PC-9 (cell line): ENCODE data around the gene IGFBP7. TPM values are rescaled to one million over a fixed set of nuclear protein-coding genes. Genes with fewer than 3 reads are reported as not detected.

Source experiments
- BruUV-seq: library from RNA; stranded (reverse); fragments of 400-500 nt; replicated peaks from 2 replicates; lab custom pipeline; 2021; lab: Mats Ljungman, UMichigan
- CTCF ChIA-PET: fragments of 300-600 bp; sonication (Branson Sonifier 250); formaldehyde crosslinking; loops from one replicate; lab custom pipeline; 2022; ENCODE audit warnings: antibody characterized with exemption; lab: Charles Lee
- POLR2A ChIA-PET: fragments of 300-600 bp; sonication (Branson Sonifier 250); formaldehyde crosslinking; loops from one replicate; lab custom pipeline; 2022; ENCODE audit warnings: antibody characterized with exemption; ENCODE audit not compliant: unreplicated experiment; lab: Charles Lee
- DNase-seq, 2 experiments: peaks; one replicate each; pipeline versions ENCODE4 v3.0.0 to v3.0.0-alpha.2; 2015 to 2022; ENCODE audit warnings: mixed read lengths in 1 of 2
- H2AFZ ChIP-seq: fragments of 200-600 bp; sonication (generic); 2 replicates; pipeline ENCODE4 v1.8.1; 2017; ENCODE audit warnings: antibody characterized with exemption
- H3F3A ChIP-seq: fragments of 200-600 bp; sonication (generic); 2 replicates; pipeline ENCODE4 v1.8.1; 2017; ENCODE audit warnings: antibody characterized with exemption, mild to moderate bottlenecking, low read depth; ENCODE audit not compliant: insufficient read depth
- H3K27ac ChIP-seq: fragments of 200-600 bp; sonication (generic); 2 replicates; pipeline ENCODE4 v1.6.1; 2016; ENCODE audit warnings: mixed run types
- H3K27me3 ChIP-seq: fragments of 200-600 bp; sonication (generic); 2 replicates; pipeline ENCODE4 v1.6.1; 2016; ENCODE audit warnings: low read depth, mixed run types; ENCODE audit not compliant: insufficient read depth
- H3K36me3 ChIP-seq: fragments of 200-600 bp; sonication (generic); 2 replicates; pipeline ENCODE4 v1.6.1; 2016; ENCODE audit warnings: low read depth, mixed run types
- H3K4me1 ChIP-seq: fragments of 200-600 bp; sonication (generic); replicated peaks from 2 replicates; pipeline ENCODE4 v1.6.1; 2016; ENCODE audit warnings: mixed run types; ENCODE audit not compliant: insufficient read depth
- H3K4me2 ChIP-seq: fragments of 200-600 bp; sonication (generic); 2 replicates; pipeline ENCODE4 v1.6.1; 2017; ENCODE audit warnings: mixed run types
- H3K4me3 ChIP-seq: fragments of 200-600 bp; sonication (generic); 2 replicates; pipeline ENCODE4 v1.6.1; 2016; ENCODE audit warnings: mixed run types
- H3K79me2 ChIP-seq: fragments of 200-600 bp; sonication (generic); 2 replicates; pipeline ENCODE4 v1.6.1; 2017; ENCODE audit warnings: low read depth, mixed run types
- H3K9me2 ChIP-seq: fragments of 200-600 bp; sonication (generic); 2 replicates; pipeline ENCODE4 v1.8.1; 2017; ENCODE audit warnings: mild to moderate bottlenecking; ENCODE audit not compliant: insufficient read depth
- H3K9me3 ChIP-seq: fragments of 200-600 bp; sonication (generic); 2 replicates; pipeline ENCODE4 v1.8.1; 2016; ENCODE audit warnings: low read depth; ENCODE audit not compliant: insufficient read depth
- H4K20me1 ChIP-seq: fragments of 200-600 bp; sonication (generic); 2 replicates; pipeline ENCODE4 v1.8.1; 2017; ENCODE audit not compliant: insufficient read depth
- CTCF ChIP-seq: fragments of 200-600 bp; sonication (generic); conservative IDR thresholded peaks from 2 replicates; pipeline ENCODE4 v1.6.1; 2017; ENCODE audit warnings: mixed run types, antibody characterized with exemption, mild to moderate bottlenecking, moderate library complexity
- EZH2 ChIP-seq: fragments of 200-600 bp; sonication (generic); IDR thresholded peaks from 2 replicates; pipeline ENCODE4 v1.8.0; 2017; ENCODE audit warnings: antibody characterized with exemption, low read depth
- intact Hi-C: fragments of 100-400 bp; cut with micrococcal nuclease; formaldehyde crosslinking; loops from one replicate; pipeline ENCODE4 v1.10.0; 2022; ENCODE audit not compliant: unreplicated experiment
- total RNA-seq: library from RNA; stranded (reverse); gene quantifications from 2 replicates; pipeline ENCODE4 v1.2.3, GENCODE V29; 2021

The IGFBP7 gene
- total RNA-seq, 1 experiment from 2014 or later = 127 TPM

GRCh38 chr4:57039345-57039744 lies 70.8 kb downstream of the IGFBP7 start:
- Histone ChIP-seq H3K27ac (no peak overlapping the region), H4K20me1 (no peaks in the 10 kb centered on the region), H3K4me2 (no peak overlapping the region), H3K9me3 (no peaks in the 10 kb centered on the region), H3F3A (no peaks in the 10 kb centered on the region), H3K36me3 (no peaks in the 10 kb centered on the region), H3K4me1 (no peaks in the 10 kb centered on the region), H3K27me3 (no peaks in the 10 kb centered on the region), H3K79me2 (no peaks in the 10 kb centered on the region), H3K9me2 (no peaks in the 10 kb centered on the region), H3K4me3 (no peak overlapping the region), H2AFZ (no peak overlapping the region)
- ChIA-PET POLR2A (no interaction called here), CTCF (interaction anchor here (0.7 to 2.1 kb wide), 2 partner anchors 42 to 124 kb away, joined by 12 to 19 read pairs; no protein-coding TSS in a partner anchor)
- no TSS peak for BruUV-seq
- DNase-seq = no peak
- no peak for TF ChIP-seq CTCF
- TF ChIP-seq EZH2 = no peak
- intact Hi-C loops = loop anchor here (5.0 to 10.0 kb wide), 2 partner anchors 75 to 388 kb away; partner anchors contain the start of gene IGFBP7

DNA sequence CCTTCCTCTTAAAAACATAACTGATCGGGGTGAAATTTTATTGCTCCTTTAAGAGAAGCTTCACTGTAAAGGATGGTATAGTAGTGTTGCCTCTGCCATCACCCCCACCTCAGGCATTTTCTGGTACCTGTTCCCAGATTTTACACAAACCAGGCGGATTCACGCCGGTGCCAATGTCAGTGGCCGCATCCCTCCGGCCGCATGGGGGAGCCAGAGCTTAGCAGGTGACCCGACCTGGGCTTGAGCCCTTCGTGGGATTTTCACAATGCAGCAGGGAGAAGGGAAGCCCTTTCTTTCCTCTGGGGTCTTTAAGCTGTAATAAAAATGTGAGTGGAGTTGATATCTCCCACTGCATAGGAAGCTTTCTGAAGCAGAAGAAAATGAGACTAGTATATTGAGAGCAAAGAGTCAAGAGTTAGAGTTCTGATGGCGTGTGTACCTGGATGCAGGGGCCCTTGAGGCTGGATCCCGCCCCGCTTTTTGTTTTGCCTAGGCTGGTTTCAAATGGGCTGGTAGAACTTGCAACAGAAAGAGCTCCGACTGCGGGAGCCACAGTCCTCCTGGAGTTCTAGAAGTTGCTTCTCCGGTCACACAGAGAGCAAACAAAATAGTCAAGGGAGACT lies 72.1 kb downstream of the IGFBP7 start:
- DNase-seq = peak in 1 of 2 experiments; percentile 53
- Histone ChIP-seq H3K9me3 (no peaks in the 10 kb centered on the region), H2AFZ (no peak overlapping the region), H4K20me1 (no peaks in the 10 kb centered on the region), H3K4me3 (no peak overlapping the region), H3K79me2 (no peaks in the 10 kb centered on the region), H3K4me1 (no peaks in the 10 kb centered on the region), H3K4me2 (peak overlapping the region; percentile 26; the same call in 1 of the 2 replicates), H3K27ac (no peak overlapping the region), H3F3A (no peaks in the 10 kb centered on the region), H3K9me2 (no peaks in the 10 kb centered on the region), H3K36me3 (no peaks in the 10 kb centered on the region), H3K27me3 (no peaks in the 10 kb centered on the region)
- intact Hi-C loops = loop anchor here (1.0 to 10.0 kb wide), 3 partner anchors 77 to 389 kb away; partner anchors contain the start of gene IGFBP7
- ChIA-PET CTCF (interaction anchor here (0.6 to 2.1 kb wide), 3 partner anchors 64 to 387 kb away, joined by 4 to 19 read pairs (median 4); no protein-coding TSS in a partner anchor), POLR2A (interaction anchor here (0.5 kb wide), 1 partner anchor 438 kb away, joined by 9 read pairs; no protein-coding TSS in a partner anchor)
- BruUV-seq = no TSS peak
- no peak for TF ChIP-seq EZH2
- TF ChIP-seq CTCF = peak; percentile 77

DNA sequence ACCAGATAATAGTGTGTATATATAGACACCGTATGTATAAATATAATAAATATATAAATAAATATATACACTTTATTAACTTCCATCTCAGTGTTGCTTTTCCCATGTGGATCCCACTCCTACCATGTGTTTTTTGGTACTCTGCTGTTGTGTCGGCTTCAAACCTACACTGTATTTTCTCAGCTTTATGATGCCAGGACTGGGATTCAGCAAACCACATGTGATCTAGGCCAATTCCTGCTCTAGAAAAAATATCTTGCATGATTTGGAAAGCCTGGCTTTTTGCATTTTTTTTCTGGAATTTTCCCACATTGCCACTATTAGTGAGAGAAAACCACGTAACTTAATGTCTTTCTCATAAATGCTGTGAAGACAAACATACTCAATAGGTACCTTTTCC lies 75.7 kb downstream of the IGFBP7 start:
- H3F3A ChIP-seq = no peaks in the 10 kb centered on the region
- no peaks in the 10 kb centered on the region for H3K4me1 ChIP-seq
- no TSS peak for BruUV-seq
- H3K36me3 ChIP-seq = no peaks in the 10 kb centered on the region
- H3K9me3 ChIP-seq = no peaks in the 10 kb centered on the region
- intact Hi-C loops = loop anchor here (10.0 kb wide), 1 partner anchor 80 kb away; the partner anchor contains the start of gene IGFBP7
- no peak for DNase-seq
- H3K27ac ChIP-seq = no peak overlapping the region
- ChIA-PET CTCF (interaction anchor here (0.6 kb wide), 1 partner anchor 77 kb away, joined by 3 read pairs; no protein-coding TSS in a partner anchor), POLR2A (no interaction called here)
- H3K27me3 ChIP-seq = no peaks in the 10 kb centered on the region
- H3K79me2 ChIP-seq = no peaks in the 10 kb centered on the region
- TF ChIP-seq EZH2 (no peak), CTCF (no peak)
- H3K4me3 ChIP-seq = no peak overlapping the region
- H2AFZ ChIP-seq = no peak overlapping the region
- H3K9me2 ChIP-seq = no peaks in the 10 kb centered on the region
- H4K20me1 ChIP-seq = no peaks in the 10 kb centered on the region
- H3K4me2 ChIP-seq = no peak overlapping the region
